Measurements from ENCODE around the gene LSAMP. TPM values are rescaled to one million over a fixed set of nuclear protein-coding genes. Genes with fewer than 3 reads are reported as not detected.

LSAMP gene
- total RNA-seq, 1 experiment from 2014 or later, result 10.1 TPM

DNA sequence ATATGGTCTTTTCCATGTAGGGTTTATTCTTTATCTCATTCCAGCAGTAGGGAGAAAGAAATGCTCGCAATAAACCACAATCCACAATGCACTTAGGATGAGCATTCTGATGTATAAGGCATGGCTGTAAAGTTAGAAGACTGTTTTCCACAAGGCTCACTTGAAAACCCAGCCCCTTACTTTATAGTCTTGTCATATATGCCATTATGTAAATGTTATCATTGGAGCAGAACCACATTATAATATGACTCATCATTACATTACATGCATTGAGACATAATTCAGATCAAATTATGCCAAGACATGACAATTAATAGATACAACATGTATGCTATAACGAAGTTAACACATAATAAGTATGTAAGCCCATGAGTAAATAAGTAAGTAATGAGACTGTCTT lies 348.1 kb downstream of the LSAMP start:
- intact Hi-C loops (cut with micrococcal nuclease; ENCODE audit: unreplicated experiment), result no loop called here
- peak; percentile 11 for DNase-seq (ENCODE audit: low spot score)
- Histone ChIP-seq H3K4me1 (ENCODE audit: insufficient read depth, low read length, poor library complexity, severe bottlenecking) (no peaks in the 10 kb centered on the region), H3K4me3 (ENCODE audit: low read depth, low read length, poor library complexity, severe bottlenecking) (no peak overlapping the region), H3K9me3 (ENCODE audit: low read depth, low read length, poor library complexity, severe bottlenecking) (no peaks in the 10 kb centered on the region), H3K27me3 (replicated peaks; ENCODE audit: insufficient read depth, low read depth, low read length, poor library complexity) (no peaks in the 10 kb centered on the region), H3K36me3 (ENCODE audit: insufficient read depth, low read length, poor library complexity, severe bottlenecking) (no peaks in the 10 kb centered on the region), H3K27ac (ENCODE audit: low read depth, low read length, poor library complexity, severe bottlenecking) (no peak overlapping the region)
- ChIA-PET CTCF (no interaction called here), POLR2A (ENCODE audit: low non-redundant PET) (no interaction called here)
- BruUV-seq (replicated peaks), result no TSS peak
- TF ChIP-seq, protein P1, sequence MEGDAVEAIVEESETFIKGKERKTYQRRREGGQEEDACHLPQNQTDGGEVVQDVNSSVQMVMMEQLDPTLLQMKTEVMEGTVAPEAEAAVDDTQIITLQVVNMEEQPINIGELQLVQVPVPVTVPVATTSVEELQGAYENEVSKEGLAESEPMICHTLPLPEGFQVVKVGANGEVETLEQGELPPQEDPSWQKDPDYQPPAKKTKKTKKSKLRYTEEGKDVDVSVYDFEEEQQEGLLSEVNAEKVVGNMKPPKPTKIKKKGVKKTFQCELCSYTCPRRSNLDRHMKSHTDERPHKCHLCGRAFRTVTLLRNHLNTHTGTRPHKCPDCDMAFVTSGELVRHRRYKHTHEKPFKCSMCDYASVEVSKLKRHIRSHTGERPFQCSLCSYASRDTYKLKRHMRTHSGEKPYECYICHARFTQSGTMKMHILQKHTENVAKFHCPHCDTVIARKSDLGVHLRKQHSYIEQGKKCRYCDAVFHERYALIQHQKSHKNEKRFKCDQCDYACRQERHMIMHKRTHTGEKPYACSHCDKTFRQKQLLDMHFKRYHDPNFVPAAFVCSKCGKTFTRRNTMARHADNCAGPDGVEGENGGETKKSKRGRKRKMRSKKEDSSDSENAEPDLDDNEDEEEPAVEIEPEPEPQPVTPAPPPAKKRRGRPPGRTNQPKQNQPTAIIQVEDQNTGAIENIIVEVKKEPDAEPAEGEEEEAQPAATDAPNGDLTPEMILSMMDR (conservative IDR thresholded peaks at IDR 0.05; ENCODE audit: low read depth, low read length), result no peak
- TF ChIP-seq EZH2 (IDR thresholded peaks at IDR 0.05; ENCODE audit: borderline replicate concordance, low read depth, low read length, poor library complexity, severe bottlenecking), result no peak

DNA sequence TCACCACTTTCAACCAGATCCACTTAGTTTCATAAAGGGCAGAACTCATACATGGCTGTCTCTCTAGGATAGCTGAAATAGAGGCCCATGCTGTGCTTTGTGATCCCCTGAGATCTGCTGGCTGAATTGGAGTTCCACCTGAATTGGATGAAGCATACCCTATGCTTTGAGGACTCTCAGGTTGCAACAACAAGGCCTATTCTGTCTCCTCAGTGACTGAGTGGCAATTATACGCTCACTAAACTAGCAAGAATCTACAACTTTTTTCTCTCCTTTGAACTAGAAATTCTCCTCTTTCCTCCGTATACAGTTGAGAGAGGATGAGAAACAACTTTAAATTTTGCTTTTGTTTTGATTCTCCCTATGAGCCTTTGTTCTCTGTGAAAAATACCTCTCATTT lies 348.7 kb downstream of the LSAMP start:
- BruUV-seq (replicated peaks), result no TSS peak
- POLR2A ChIA-PET (ENCODE audit: low non-redundant PET), result interaction anchor here (0.6 kb wide), 1 partner anchor 21 kb away, joined by 6 read pairs; no protein-coding TSS in a partner anchor

GRCh38 chr3:116093374-116093773 lies 351.9 kb downstream of the LSAMP start:
- Histone ChIP-seq H3K9me3 (ENCODE audit: low read depth, low read length, poor library complexity, severe bottlenecking) (no peaks in the 10 kb centered on the region), H3K4me3 (ENCODE audit: low read depth, low read length, poor library complexity, severe bottlenecking) (no peak overlapping the region), H3K4me1 (ENCODE audit: insufficient read depth, low read length, poor library complexity, severe bottlenecking) (no peaks in the 10 kb centered on the region), H3K36me3 (ENCODE audit: insufficient read depth, low read length, poor library complexity, severe bottlenecking) (no peaks in the 10 kb centered on the region), H3K27me3 (replicated peaks; ENCODE audit: insufficient read depth, low read depth, low read length, poor library complexity) (no peaks in the 10 kb centered on the region), H3K27ac (ENCODE audit: low read depth, low read length, poor library complexity, severe bottlenecking) (no peak overlapping the region)
- BruUV-seq (replicated peaks), result no TSS peak
- TF ChIP-seq EZH2 (IDR thresholded peaks at IDR 0.05; ENCODE audit: borderline replicate concordance, low read depth, low read length, poor library complexity, severe bottlenecking), result no peak
- TF ChIP-seq, protein P1 (conservative IDR thresholded peaks at IDR 0.05; ENCODE audit: low read depth, low read length), result no peak
- no peak for DNase-seq (ENCODE audit: low spot score)
- ChIA-PET CTCF (no interaction called here), POLR2A (ENCODE audit: low non-redundant PET) (no interaction called here)
- intact Hi-C loops (cut with micrococcal nuclease; ENCODE audit: unreplicated experiment), result no loop called here

More for the DNA sequence above, 348.7 kb downstream of the LSAMP start:
- no peaks in the 10 kb centered on the region for H3K36me3 ChIP-seq (ENCODE audit: insufficient read depth, low read length, poor library complexity, severe bottlenecking)
- H3K27ac ChIP-seq (ENCODE audit: low read depth, low read length, poor library complexity, severe bottlenecking), result no peak overlapping the region
- no peaks in the 10 kb centered on the region for H3K9me3 ChIP-seq (ENCODE audit: low read depth, low read length, poor library complexity, severe bottlenecking)
- H3K4me3 ChIP-seq (ENCODE audit: low read depth, low read length, poor library complexity, severe bottlenecking), result no peak overlapping the region
- intact Hi-C loops (cut with micrococcal nuclease; ENCODE audit: unreplicated experiment), result no loop called here
- H3K4me1 ChIP-seq (ENCODE audit: insufficient read depth, low read length, poor library complexity, severe bottlenecking), result no peaks in the 10 kb centered on the region
- TF ChIP-seq EZH2 (IDR thresholded peaks at IDR 0.05; ENCODE audit: borderline replicate concordance, low read depth, low read length, poor library complexity, severe bottlenecking), result no peak
- TF ChIP-seq, protein P1 (conservative IDR thresholded peaks at IDR 0.05; ENCODE audit: low read depth, low read length), result no peak
- no peaks in the 10 kb centered on the region for H3K27me3 ChIP-seq (replicated peaks; ENCODE audit: insufficient read depth, low read depth, low read length, poor library complexity)
- no peak for DNase-seq (ENCODE audit: low spot score)
- CTCF ChIA-PET, result no interaction called here

Data from A673 (cell line).